HG03432 (cell line): Measurements from ENCODE around the gene PPL.

ENCODE experiments used
- ATAC-seq: cut with Tn5 transposase; IDR thresholded peaks from one replicate; pipeline ENCODE4 v1.9.1; 2021; ENCODE audit warnings: mild to moderate bottlenecking, moderate library complexity; ENCODE audit not compliant: unreplicated experiment

The PPL gene

DNA sequence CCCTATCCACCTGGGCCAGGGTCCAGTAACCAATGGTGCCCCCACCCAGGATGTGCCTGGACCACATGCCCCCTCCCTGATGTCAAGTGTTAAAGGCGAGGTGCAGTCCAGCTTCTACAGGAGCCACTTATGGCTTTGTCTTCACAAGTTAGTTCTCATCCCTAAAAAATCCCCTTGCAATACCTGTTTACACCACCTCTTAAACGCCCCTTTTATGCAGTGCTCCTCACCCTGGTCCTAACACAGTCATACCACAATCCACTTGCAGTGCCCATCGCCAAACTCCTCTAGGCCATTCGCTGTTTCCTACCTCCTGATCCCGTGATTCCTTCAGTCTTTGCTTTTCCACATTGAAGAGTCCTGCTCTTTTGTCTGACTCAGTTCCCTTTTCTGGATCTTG is 97.0 kb downstream of the PPL start:
- ATAC-seq: no peak

DNA sequence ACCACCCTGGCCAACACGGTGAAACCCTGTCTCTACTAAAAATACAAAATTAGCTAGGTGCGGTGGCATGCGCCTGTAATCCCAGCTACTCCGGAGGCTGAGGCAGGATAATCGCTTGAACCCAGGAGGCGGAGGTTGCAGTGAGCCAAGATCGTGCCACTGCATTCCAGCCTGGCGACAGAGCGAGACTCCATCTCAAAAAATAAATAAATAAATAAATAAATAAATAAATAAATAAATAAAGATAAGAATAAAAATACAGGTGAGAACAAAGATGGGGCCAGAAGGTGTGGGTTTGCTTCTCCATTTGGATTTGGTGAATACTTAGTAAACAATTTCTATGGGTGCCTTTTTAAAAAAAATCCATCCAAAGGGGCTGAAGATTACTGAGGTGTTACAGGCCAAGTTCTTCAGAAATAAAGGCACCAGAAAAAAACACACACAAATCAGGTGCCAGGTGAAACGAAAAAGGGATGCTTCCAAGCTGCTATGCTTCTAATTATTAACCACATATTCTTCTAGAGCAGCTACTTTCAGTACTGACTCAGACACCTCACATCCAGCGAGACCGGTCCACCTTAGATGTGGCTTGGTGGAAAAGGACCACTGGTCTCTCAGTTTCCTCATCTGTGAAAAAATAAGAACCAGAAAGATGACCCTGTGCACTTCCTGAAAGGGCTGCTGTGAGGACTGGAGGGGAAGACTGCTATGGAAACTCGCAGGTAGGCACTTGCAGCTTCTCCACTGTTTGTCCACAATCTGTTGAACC is 99.0 kb downstream of the PPL start:
- ATAC-seq: no peak

DNA sequence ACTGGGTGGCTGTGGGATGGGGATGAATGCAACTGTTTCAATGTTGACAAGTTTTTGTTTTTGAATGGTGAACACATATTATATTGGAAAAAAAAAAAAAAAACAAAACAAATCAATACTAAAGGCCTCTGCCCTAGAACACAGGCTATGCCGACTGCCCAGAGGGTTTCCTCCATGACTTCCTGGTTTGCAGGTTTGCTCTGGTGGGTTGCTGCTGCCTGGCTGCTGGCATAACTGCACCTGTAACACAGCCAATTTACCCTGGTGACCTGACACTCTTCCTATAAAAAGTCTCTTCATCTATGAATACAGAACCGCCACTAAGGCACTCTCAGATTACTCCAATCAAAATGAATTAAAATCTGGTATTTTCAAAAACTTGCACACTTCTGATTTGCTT is 100.2 kb downstream of the PPL start:
- ATAC-seq: no peak

DNA sequence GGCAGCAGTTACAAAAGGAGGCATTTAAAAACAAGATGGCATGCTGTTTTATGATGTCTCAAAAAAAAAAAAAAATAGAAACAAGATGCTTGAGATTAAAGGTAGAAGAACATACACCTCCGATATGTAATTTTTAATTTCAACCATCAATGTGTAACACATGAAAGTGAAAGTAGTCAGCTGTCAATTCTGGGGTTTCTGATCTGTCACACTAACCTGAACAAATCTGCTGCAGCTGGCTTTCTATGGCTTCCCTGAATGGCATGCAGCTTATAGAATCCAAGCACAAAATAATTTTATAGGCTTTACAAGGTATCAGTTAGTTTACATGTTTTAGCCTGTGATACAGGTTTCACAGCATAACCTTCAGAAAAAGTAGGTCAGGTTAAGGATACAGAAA is 103.4 kb downstream of the PPL start:
- ATAC-seq: no peak

DNA sequence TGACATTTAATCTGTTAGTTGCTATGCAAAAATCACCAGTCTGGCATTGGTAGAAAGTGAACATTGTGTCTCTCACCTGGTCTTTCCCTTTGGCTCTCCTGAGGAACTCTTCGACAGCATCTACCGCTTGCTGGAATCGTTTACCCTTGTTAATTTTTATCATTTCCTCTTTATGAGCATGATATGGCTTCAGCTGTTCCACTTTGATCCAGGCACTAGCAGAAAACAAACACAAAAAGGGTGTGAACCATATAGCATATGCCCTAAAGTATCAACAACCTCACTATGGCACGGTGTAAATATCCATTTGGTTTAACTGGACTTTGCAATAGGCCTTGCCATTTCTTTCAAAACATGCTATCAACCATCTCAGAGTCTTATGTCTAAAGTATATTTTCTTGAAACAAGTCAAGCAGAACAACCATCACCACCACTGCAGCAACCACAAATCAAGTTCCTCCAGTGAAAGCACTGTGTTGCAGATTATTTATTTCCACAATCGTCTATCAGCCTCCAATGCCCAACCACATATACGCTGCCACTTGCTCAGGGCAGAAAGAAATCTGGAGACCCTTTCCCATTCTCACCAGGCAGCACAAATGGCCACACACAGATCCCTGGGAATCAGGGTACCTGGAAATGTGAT is 104.1 kb downstream of the PPL start:
- ATAC-seq: no peak
